ENCODE results near the gene FBXO24. TPM values are rescaled to one million over a fixed set of nuclear protein-coding genes. Genes with fewer than 3 reads are reported as not detected.

FBXO24 gene
- total and polyA plus RNA-seq, 10 of the 15 experiments (the other 5 are each of a cell fraction or from before 2014, with no cell fraction given), result 0.11 to 0.96 (median 0.27) TPM; not detected in 4

DNA sequence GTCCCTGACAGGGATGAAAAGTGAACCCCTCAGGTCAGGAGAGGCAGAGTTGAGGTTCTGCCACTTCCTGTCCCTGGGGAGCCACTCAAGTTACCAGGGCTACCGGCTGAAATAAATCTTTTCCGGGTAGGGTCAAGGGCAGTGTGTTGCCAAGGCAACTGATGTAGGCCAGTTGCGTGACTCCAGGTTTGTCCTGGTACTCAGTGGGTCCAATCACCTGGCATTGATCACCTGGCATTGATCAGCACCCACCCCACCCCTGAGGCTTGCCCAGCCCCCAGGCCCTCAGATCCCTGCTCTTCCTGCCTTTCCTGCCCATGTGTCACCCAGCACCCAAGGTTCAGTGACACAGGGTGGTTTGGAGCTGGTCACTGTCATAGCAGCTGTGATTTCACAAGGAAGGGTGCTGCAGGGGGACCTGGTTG lies 18.4 kb upstream of the FBXO24 start (continued):
- no peak for TF ChIP-seq MLLT1 (IDR thresholded peaks at IDR 0.05)
- no peak for TF ChIP-seq CEBPB (IDR thresholded peaks at IDR 0.05; ENCODE audit: borderline replicate concordance in 1 of 2, low read depth in 2 of 2, low read length in 2 of 2)
- TF ChIP-seq EED (IDR thresholded peaks at IDR 0.05; ENCODE audit: low read depth), result no peak

DNA sequence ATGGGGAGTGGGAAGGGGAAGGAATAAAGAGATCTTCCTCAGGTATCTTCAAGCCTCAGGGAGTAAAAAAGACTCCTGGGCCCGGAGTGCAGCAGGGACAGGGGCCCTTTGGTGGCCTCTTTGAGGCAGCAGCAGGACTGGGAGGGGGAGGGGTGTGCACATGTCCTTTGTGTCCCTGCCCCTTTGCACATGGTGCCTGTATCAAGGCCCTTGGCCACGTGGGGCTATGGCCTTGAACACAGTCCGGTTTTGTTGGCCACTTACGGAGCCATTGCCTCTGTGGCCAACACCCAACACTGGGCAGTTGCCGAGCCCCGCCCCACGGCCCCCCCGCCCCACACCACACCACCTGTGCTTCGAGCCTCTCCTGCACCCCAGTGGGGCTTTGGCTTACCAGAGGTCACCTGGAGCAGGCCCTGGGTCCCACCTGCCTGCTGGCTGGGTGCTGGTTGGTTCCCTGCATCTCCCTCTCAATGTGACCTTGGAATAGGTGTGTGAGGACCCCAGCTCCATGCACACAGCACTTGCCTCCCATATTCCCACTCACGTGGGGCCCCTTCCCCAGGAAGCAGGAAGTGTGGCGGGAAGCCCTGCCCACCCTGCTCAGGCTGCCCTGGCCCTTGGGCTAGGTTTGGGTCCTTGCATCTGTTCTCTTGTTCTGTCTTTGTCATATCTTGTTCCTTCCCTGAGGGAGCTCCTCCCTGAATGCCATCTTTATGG lies 17.8 kb upstream of the FBXO24 start:
- BruUV-seq (replicated peaks), result no TSS peak
- H3K79me2 ChIP-seq (ENCODE audit: control insufficient read depth, insufficient read depth, low read length), result no peaks in the 10 kb centered on the region
- 0 out of 2 replicates have a peak, but pooled peaks have one; percentile 41 for TF ChIP-seq PML (IDR thresholded peaks at IDR 0.05; ENCODE audit: low read length)
- no peak for TF ChIP-seq ZNF24 (IDR thresholded peaks at IDR 0.05)
- no peak for TF ChIP-seq BCL11A (IDR thresholded peaks at IDR 0.05; ENCODE audit: low read depth, low read length)
- TF ChIP-seq HSF1 (IDR thresholded peaks at IDR 0.05; ENCODE audit: low read depth, low read length), result no peak
- TF ChIP-seq WRNIP1 (IDR thresholded peaks at IDR 0.05; ENCODE audit: borderline replicate concordance, low read depth, low read length), result no peak
- TF ChIP-seq, protein P1, sequence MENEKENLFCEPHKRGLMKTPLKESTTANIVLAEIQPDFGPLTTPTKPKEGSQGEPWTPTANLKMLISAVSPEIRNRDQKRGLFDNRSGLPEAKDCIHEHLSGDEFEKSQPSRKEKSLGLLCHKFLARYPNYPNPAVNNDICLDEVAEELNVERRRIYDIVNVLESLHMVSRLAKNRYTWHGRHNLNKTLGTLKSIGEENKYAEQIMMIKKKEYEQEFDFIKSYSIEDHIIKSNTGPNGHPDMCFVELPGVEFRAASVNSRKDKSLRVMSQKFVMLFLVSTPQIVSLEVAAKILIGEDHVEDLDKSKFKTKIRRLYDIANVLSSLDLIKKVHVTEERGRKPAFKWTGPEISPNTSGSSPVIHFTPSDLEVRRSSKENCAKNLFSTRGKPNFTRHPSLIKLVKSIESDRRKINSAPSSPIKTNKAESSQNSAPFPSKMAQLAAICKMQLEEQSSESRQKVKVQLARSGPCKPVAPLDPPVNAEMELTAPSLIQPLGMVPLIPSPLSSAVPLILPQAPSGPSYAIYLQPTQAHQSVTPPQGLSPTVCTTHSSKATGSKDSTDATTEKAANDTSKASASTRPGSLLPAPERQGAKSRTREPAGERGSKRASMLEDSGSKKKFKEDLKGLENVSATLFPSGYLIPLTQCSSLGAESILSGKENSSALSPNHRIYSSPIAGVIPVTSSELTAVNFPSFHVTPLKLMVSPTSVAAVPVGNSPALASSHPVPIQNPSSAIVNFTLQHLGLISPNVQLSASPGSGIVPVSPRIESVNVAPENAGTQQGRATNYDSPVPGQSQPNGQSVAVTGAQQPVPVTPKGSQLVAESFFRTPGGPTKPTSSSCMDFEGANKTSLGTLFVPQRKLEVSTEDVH (IDR thresholded peaks at IDR 0.05; ENCODE audit: low read depth, partially characterized antibody), result no peak
- 0 out of 2 replicates have a peak, but pooled peaks have one; percentile 62 for TF ChIP-seq POLR2AphosphoS2 (IDR thresholded peaks at IDR 0.05; ENCODE audit: low read depth, low read length)
- TF ChIP-seq, protein P2, sequence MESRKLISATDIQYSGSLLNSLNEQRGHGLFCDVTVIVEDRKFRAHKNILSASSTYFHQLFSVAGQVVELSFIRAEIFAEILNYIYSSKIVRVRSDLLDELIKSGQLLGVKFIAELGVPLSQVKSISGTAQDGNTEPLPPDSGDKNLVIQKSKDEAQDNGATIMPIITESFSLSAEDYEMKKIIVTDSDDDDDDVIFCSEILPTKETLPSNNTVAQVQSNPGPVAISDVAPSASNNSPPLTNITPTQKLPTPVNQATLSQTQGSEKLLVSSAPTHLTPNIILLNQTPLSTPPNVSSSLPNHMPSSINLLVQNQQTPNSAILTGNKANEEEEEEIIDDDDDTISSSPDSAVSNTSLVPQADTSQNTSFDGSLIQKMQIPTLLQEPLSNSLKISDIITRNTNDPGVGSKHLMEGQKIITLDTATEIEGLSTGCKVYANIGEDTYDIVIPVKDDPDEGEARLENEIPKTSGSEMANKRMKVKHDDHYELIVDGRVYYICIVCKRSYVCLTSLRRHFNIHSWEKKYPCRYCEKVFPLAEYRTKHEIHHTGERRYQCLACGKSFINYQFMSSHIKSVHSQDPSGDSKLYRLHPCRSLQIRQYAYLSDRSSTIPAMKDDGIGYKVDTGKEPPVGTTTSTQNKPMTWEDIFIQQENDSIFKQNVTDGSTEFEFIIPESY (IDR thresholded peaks at IDR 0.05), result no peak
- H3K4me1 ChIP-seq (ENCODE audit: control insufficient read depth, insufficient read depth, low read length), result peaks cover 30% of the 10 kb centered on the region
- 66% methylated on average over 10 of the region's 11 CpGs for WGBS (ENCODE audit: insufficient coverage, insufficient replicate concordance, low lambda C conversion rate, missing lambda C conversion rate)
- no peak for DNase-seq (ENCODE audit: low read depth, low spot score)
- H3K27ac ChIP-seq (ENCODE audit: control insufficient read depth, insufficient read depth), result no peak overlapping the region
- H3K27me3 ChIP-seq (replicated peaks in 1 of 2; ENCODE audit: control insufficient read depth in 2 of 2, insufficient read depth in 2 of 2, low read length in 1 of 2), result no peaks in the 10 kb centered on the region
- H3K4me3 ChIP-seq, result no peak overlapping the region
- intact Hi-C loops (cut with micrococcal nuclease; ENCODE audit: unreplicated experiment), result no loop called here
- no peak overlapping the region for H2AFZ ChIP-seq (ENCODE audit: control insufficient read depth, low read depth, low read length)
- SMC1A ChIA-PET (ENCODE audit: uncharacterized antibody, unreplicated experiment), result interaction anchor here (0.9 kb wide), 2 partner anchors 9 to 18 kb away, joined by 3 to 4 read pairs; partner anchors contain the start of gene FBXO24
- H3K36me3 ChIP-seq (ENCODE audit: control insufficient read depth in 2 of 2, insufficient read depth in 2 of 2, low read length in 1 of 2), result peaks cover 5 to 8% of the 10 kb centered on the region in 2 experiments; a peak in 3 of 4 replicates
- CTCF ChIA-PET, result interaction anchor here (0.6 to 12.6 kb wide), 4 partner anchors 8 to 125 kb away, joined by 3 to 190 read pairs (median 6); partner anchors contain the start of genes FBXO24 and LRCH4
- no peak overlapping the region for H3K4me2 ChIP-seq (ENCODE audit: control insufficient read depth, insufficient read depth)
- no peaks in the 10 kb centered on the region for H3K9me3 ChIP-seq (replicated peaks; ENCODE audit: control insufficient read depth, insufficient read depth, low read length)
- H3K9ac ChIP-seq (ENCODE audit: control insufficient read depth, insufficient read depth, low read length), result no peak overlapping the region
- in situ Hi-C loops (cut with MboI), result no loop called here
- ATAC-seq, result no peak
- no peak for FAIRE-seq
- H4K20me1 ChIP-seq (ENCODE audit: control insufficient read depth, insufficient read depth), result no peaks in the 10 kb centered on the region
- POLR2A ChIA-PET, result no interaction called here
- RAD21 ChIA-PET (ENCODE audit: unreplicated experiment), result no interaction called here

All from GM12878 (cell line).